Pulmonary artery endothelial cell (primary cell): ENCODE results near the gene INHBA. TPM values are rescaled to one million over a fixed set of nuclear protein-coding genes. Genes with fewer than 3 reads are reported as not detected.

Source experiments
- DNase-seq: peaks from one replicate; pipeline ENCODE4 v3.0.0-alpha.2; 2011; ENCODE audit warnings: low read depth, low spot score
- total RNA-seq: library from RNA; depleted of rRNA; stranded (reverse); fragments of >200 nt; gene quantifications from 2 replicates; pipeline ENCODE4 v1.2.3, GENCODE V29; 2014

The INHBA gene
- total RNA-seq, result 2.4 and 13.1 TPM in 2 replicates

GRCh38 chr7:41702635-41703371 is at the start of gene INHBA:
Gene INHBA, minus strand, starts transcription at chr7:41703090. Its CDS starts 2,716 bp downstream, at chr7:41700374.
- DNase-seq, result no peak

- no peak for DNase-seq
Measured at GRCh38 chr7:41752615-41753014, 49.7 kb upstream of the INHBA start.

GRCh38 chr7:41750661-41751540 is 48.0 kb upstream of the INHBA start:
- no peak for DNase-seq

GRCh38 chr7:41747961-41748360 is 45.1 kb upstream of the INHBA start:
- no peak for DNase-seq

- no peak for DNase-seq
Measured at GRCh38 chr7:41745451-41745850, 42.6 kb upstream of the INHBA start.

GRCh38 chr7:41744161-41744560 is 41.3 kb upstream of the INHBA start:
- no peak for DNase-seq

GRCh38 chr7:41742401-41743020 is 39.6 kb upstream of the INHBA start:
- no peak for DNase-seq

GRCh38 chr7:41738806-41739205 is 35.9 kb upstream of the INHBA start:
- no peak for DNase-seq

- no peak for DNase-seq
Measured at GRCh38 chr7:41738336-41738735, 35.4 kb upstream of the INHBA start.

- no peak for DNase-seq
Measured at GRCh38 chr7:41735206-41735605, 32.3 kb upstream of the INHBA start.

- no peak for DNase-seq
Measured at GRCh38 chr7:41732843-41733306, 30.0 kb upstream of the INHBA start.

GRCh38 chr7:41732436-41732785 is 29.5 kb upstream of the INHBA start:
- no peak for DNase-seq

GRCh38 chr7:41731493-41732435 is 28.9 kb upstream of the INHBA start:
- no peak for DNase-seq

GRCh38 chr7:41730668-41731067 is 27.8 kb upstream of the INHBA start:
- DNase-seq, result no peak

GRCh38 chr7:41730161-41730560 is 27.3 kb upstream of the INHBA start:
- DNase-seq, result no peak

- no peak for DNase-seq
Measured at GRCh38 chr7:41729059-41729458, 26.2 kb upstream of the INHBA start.

GRCh38 chr7:41725013-41725412 is 22.1 kb upstream of the INHBA start:
- no peak for DNase-seq

- no peak for DNase-seq
Measured at GRCh38 chr7:41720886-41721285, 18.0 kb upstream of the INHBA start.

GRCh38 chr7:41720046-41720445 is 17.2 kb upstream of the INHBA start:
- DNase-seq, result no peak

- no peak for DNase-seq
Measured at GRCh38 chr7:41716691-41717090, 13.8 kb upstream of the INHBA start.

GRCh38 chr7:41715000-41715399 is 12.1 kb upstream of the INHBA start:
- no peak for DNase-seq
